Right cardiac atrium (tissue), 5 donors: ENCODE data around the gene SCGB1D4. TPM values are rescaled to one million over a fixed set of nuclear protein-coding genes. Genes with fewer than 3 reads are reported as not detected.
A peak's percentile ranks its signal among the peaks of the same experiment; 100 is the strongest.
"Not testable (repeated sequence)": the region's sequence is repeated elsewhere in the genome, so short reads cannot be mapped to it uniquely, and the experiment has no call there.

ENCODE experiments used
- ATAC-seq, 2 donors: fragments of 200-7000 bp; cut with Tn5 transposase; one replicate each; pipeline versions ENCODE4 v1.8.0 to v1.9.1; 2020; ENCODE audit warnings: moderate library complexity in 2 of 2, mild to moderate bottlenecking in 1 of 2
- DNase-seq, 3 donors: peaks; one replicate each; pipeline ENCODE4 v3.0.0-alpha.2; 2020
- H3K27ac ChIP-seq: one replicate; pipeline ENCODE4 v1.5.1; 2013; ENCODE audit warnings: mild to moderate bottlenecking, low read length, control low read depth, moderate library complexity
- H3K27me3 ChIP-seq: one replicate; pipeline ENCODE4 v1.6.1; 2013; ENCODE audit not compliant: control insufficient read depth, insufficient read depth
- H3K4me1 ChIP-seq: one replicate; pipeline ENCODE4 v1.6.1; 2013; ENCODE audit warnings: low read length; ENCODE audit not compliant: control insufficient read depth, insufficient read depth
- H3K4me3 ChIP-seq: one replicate; pipeline ENCODE4 v1.5.1; 2013; ENCODE audit warnings: low read length, control low read depth
- H3K9me3 ChIP-seq: one replicate; pipeline ENCODE4 v1.6.1; 2013; ENCODE audit warnings: low read length; ENCODE audit not compliant: control insufficient read depth
- WGBS: extraction: QIAGEN DNeasy Blood & Tissue Kit; methylation state at CpG from one replicate; pipeline ENCODE4 v1.1.7; 2013; 5-methylcytosine and 5-hydroxymethylcytosine counted together
- intact Hi-C, 4 donors: fragments of 100-400 bp; cut with DNase I; formaldehyde crosslinking; loops; one replicate each; pipeline versions ENCODE4 v1.11.0 to v1.14.0; 2022 to 2023
- long read RNA-seq, 4 donors: library from polyadenylated mRNA; unstranded; transcript quantifications; one replicate each; pipeline ENCODE4 v2.0.0, GENCODE V29; 2020 to 2021
- polyA plus RNA-seq: library from polyadenylated mRNA; stranded (reverse); fragments of 200-250 nt; gene quantifications from one replicate; pipeline ENCODE4 v1.2.3, GENCODE V29; 2013
- total RNA-seq, 4 donors: library from RNA; stranded (reverse); fragmentation: NEBNext Ultra II Directional; extraction: Animal tissue kit (Norgen Biotek cat#: 25700); gene quantifications; one replicate each; pipeline ENCODE4 v1.2.1, GENCODE V29; 2021
- donor health status: healthy with polysubstance abuse.
- donor health status: DM: no; HTN: yes; CAD: no.
- donor health status: DM: no; HTN: no; CAD: no.
- donor health status: DM: no; HTN: yes; CAD: no; lungs with severe emphysema.
- donor health status: DM: yes; HTN: yes; CAD: no.

Gene SCGB1D4, protein sequence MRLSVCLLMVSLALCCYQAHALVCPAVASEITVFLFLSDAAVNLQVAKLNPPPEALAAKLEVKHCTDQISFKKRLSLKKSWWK
- not detected for total RNA-seq
- polyA plus RNA-seq: not detected
- long read RNA-seq, donor 1: 0 reads
- long read RNA-seq, donor 2: 0 reads
- long read RNA-seq, donor 3: 0 reads
- long read RNA-seq, donor 4: 0 reads

DNA sequence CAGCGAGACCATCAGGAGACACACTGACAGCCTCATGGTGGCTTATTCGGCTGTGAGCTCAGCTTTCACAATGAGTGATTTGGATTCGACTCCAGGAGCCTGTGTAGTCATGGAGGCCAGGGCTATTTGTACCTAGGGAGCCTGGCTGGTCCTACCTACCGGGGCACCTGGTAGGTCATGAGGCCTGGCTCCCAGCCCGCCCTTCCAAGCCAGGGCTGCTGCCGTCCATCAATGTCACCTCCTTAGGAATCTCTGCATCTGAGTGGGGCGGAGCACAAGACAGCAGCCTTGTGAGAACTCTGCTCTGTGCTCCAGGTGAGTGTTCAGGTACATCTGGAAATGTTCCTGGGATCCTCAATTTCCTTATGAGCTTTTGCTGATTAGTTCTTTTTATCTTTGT, at the start of gene SCGB1D4:
TSS of gene SCGB1D4 (minus strand) at position 101 of the 400 bp plus-strand sequence. CDS start at position 36, 65 bp downstream.
- Histone ChIP-seq H3K27ac (no peak within 1 kb of the TSS), H3K4me1 (no peaks in the 10 kb centered on the region), H3K9me3 (no peaks in the 10 kb centered on the region), H3K27me3 (peaks cover 4% of the 10 kb centered on the region), H3K4me3 (no peak within 1 kb of the TSS)
- no peak for DNase-seq
- intact Hi-C loops: no loop called here
- ATAC-seq: no peak
- 61% methylated on average over 7 of the region's 7 CpGs for WGBS

DNA sequence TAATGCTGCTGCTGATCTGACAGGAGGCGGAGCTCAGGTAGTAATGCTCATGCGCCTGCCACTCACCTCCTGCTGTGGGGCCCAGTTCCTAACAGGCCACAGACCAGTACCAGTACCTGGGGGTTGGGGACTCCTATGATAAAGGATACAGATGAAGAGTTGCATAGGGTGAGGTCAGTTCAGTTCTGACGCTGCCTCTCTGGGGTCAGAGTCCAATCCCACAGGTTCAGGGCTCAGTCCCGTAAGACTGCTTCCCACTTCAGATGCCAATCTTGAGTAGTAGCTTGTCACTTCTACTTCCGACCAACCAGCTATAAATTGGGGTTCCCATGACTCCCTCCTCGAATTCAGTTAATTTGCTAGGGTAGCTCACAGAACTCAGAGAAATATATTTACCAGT, 47.0 kb upstream of the SCGB1D4 start:
- H3K4me3 ChIP-seq: no peak overlapping the region
- WGBS: 90% methylated on average over 6 of the region's 6 CpGs
- no peak for ATAC-seq
- H3K27ac ChIP-seq: no peak overlapping the region
- H3K4me1 ChIP-seq: no peaks in the 10 kb centered on the region
- H3K9me3 ChIP-seq: no peaks in the 10 kb centered on the region
- intact Hi-C loops: no loop called here
- no peaks in the 10 kb centered on the region for H3K27me3 ChIP-seq
- no peak for DNase-seq

DNA sequence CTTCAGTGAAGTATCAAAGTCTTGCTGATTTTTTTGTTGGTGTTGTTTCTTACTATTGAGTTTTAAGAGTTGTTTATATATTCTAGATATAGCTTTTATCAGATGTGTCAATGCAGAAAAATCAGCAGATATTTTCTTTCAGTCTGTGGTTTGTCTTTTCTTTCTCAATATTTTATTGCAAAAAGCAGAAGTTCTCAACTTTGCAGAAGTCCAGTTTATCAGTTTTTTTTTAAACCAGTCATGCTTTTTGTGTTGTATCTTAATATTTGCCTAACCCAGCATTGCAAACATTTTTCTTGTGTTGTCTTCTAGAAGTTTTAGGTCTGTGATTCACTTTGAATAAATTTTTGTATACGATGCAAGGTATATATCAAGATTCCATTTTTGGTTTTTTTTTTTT, 45.3 kb upstream of the SCGB1D4 start:
- intact Hi-C loops: loop anchor here in 1 of 4 donors (5.0 kb wide), 1 partner anchor 33 kb away; no protein-coding TSS in a partner anchor
- ATAC-seq (no peak), DNase-seq (no peak)
- H3K27ac ChIP-seq: no peak overlapping the region
- no peaks in the 10 kb centered on the region for H3K9me3 ChIP-seq
- H3K4me3 ChIP-seq: no peak overlapping the region
- no peaks in the 10 kb centered on the region for H3K4me1 ChIP-seq
- WGBS: 84% methylated on average over 1 of the region's 1 CpG
- H3K27me3 ChIP-seq: no peaks in the 10 kb centered on the region

DNA sequence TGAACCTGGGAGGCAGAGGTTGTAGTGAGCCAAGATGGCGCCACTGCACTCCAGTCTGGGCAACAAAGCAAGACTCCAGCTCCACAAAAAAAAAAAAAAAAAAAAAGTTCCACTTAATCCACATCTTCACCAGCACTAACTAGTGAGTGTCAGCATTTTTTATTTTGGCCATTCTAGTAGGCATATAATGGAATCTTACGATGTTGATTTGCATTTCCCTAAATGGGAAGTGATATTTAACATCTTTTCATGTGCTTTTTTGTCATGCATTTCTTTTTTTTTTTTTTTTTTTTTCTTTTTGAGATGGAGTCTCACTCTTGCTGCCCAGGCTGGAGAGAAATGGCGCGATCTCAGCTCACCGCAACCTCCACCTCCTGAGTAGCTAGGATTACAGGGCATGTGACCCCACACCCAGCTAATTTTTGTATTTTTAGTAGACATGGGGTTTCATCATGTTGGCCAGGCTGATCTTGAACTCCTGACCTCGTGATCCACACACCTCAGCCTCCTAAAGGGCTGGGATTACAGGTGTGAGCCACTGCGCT, 44.8 kb upstream of the SCGB1D4 start:
- not testable (repeated sequence) for H3K4me3 ChIP-seq, H3K4me1 ChIP-seq, ATAC-seq, H3K9me3 ChIP-seq, DNase-seq, H3K27ac ChIP-seq, H3K27me3 ChIP-seq
- intact Hi-C loops: loop anchor here in 1 of 4 donors (5.0 kb wide), 1 partner anchor 34 kb away; no protein-coding TSS in a partner anchor
- WGBS: 87% methylated on average over 7 of the region's 7 CpGs

DNA sequence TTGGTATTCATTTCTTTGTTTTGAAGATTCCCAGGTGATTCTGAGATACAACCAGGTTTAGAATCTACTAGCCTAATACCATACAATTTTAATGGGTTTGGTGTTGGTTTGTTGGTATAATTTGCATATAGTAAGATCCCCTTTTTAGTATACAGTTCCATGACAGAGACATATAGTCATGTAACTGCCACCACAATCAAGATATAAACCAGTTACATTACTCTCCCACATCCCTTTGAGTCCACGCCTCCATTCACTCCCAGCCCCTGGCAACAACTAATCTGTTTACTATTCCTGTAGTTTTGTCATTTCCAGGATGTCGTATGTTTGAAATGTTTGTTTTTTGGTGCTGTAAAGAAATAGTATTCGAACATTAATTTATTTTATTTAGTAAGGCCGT, 42.7 kb upstream of the SCGB1D4 start:
- 68% methylated on average over 4 of the region's 4 CpGs for WGBS

DNA sequence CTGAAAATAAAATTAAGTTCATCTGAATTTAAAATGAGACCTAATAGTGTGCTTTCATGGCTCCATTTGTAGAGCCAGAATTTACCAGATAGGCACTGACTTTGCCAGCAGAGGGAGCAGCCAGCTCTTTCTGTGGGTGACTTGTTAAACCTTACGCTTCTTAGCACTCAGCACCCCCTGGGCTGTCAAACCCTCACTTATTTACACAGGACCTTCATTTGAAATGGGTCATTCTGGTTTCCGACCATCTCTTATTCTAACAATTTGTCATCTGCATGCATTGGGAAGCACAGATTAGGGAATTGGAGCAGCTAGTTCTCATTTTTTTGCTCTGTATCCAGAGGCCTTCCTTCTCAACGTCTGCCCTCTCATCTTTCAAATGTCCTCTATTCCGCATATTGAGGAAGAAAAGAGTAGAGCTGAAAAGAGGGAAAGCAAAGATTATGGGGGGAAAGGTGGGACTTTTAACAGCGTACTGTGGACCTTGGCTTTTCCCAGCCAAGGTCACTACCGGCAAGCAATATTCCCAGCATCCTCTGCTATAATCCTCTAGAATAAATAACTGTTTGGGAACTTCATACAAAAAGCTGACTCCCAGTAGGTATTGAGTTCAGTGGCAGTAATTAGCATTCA, 41.5 kb upstream of the SCGB1D4 start:
- H3K27ac ChIP-seq: no peak overlapping the region
- DNase-seq (peak; percentile 45 to 78 (median 67)), ATAC-seq (peak; percentile 34 to 48)
- H3K4me1 ChIP-seq: no peaks in the 10 kb centered on the region
- H3K9me3 ChIP-seq: no peaks in the 10 kb centered on the region
- no peak overlapping the region for H3K4me3 ChIP-seq
- H3K27me3 ChIP-seq: no peaks in the 10 kb centered on the region
- 64% methylated on average over 6 of the region's 6 CpGs for WGBS
- intact Hi-C loops: loop anchor here in 1 of 4 donors (5.0 kb wide), 1 partner anchor 37 kb away; no protein-coding TSS in a partner anchor

More for the DNA sequence above, 42.7 kb upstream of the SCGB1D4 start:
- intact Hi-C loops: loop anchor here in 1 of 4 donors (5.0 kb wide), 1 partner anchor 36 kb away; no protein-coding TSS in a partner anchor
- ATAC-seq (no peak), DNase-seq (no peak)
- no peaks in the 10 kb centered on the region for H3K27me3 ChIP-seq
- no peaks in the 10 kb centered on the region for H3K4me1 ChIP-seq
- no peak overlapping the region for H3K27ac ChIP-seq
- no peaks in the 10 kb centered on the region for H3K9me3 ChIP-seq
- no peak overlapping the region for H3K4me3 ChIP-seq

DNA sequence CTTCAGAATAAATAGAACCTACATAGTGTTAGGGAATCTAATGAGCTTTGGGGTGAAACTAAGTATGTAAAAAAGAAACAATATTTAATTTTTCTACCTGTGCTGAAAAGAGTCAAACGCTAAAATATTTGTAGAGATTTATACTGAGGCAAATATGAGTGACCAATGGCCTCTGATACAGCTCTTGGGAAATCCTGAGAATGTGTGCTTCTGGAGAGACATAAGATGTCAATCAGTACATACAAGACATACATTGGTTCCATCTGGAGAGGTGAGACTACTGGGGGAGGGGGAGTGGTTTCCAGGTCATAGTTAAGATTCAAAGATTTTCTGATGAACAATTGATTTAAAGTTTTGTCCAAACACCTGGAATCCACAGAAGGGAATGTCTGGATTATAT, 39.3 kb upstream of the SCGB1D4 start:
- no peaks in the 10 kb centered on the region for H3K27me3 ChIP-seq
- intact Hi-C loops: no loop called here
- 32% methylated on average over 1 of the region's 1 CpG for WGBS
- ATAC-seq (no peak), DNase-seq (no peak)
- H3K4me1 ChIP-seq: no peaks in the 10 kb centered on the region
- H3K4me3 ChIP-seq: peak overlapping the region; percentile 53
- no peak overlapping the region for H3K27ac ChIP-seq
- H3K9me3 ChIP-seq: no peaks in the 10 kb centered on the region

DNA sequence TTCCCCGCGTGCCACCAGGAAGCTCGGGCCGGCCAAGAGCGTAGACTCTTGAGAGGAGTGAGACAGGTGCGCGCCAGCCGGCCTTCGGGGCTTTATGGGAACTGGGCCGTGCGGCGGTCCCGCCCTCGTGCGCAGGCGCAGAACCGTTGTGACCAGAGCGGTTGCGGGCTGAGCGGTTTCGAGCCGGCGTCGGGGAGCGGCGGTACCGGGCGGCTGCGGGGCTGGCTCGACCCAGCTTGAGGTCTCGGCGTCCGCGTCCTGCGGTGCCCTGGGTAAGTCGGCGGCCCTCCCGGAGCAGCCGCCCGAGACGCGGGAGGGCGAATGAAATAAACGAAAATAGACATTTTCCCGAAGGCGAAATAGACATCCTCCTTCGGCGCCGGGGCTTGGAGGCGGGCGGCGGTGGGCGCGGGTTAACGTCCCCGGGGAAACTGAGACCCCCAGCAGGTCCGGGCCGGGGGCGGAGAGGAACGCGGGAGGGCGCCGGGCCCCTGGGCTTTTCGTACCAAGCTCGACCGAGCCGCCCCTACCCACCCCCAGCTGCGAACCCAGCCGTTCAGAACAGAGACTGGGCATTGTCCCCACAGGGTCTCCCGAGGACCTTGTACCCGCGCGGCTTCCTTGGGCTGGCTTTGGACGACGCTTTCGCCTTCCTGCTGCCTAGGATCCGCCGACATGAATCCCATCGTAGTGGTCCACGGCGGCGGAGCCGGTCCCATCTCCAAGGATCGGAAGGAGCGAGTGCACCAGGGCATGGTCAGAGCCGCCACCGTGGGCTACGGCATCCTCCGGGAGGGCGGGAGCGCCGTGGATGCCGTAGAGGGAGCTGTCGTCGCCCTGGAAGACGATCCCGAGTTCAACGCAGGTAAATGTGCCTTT, 38.7 kb upstream of the SCGB1D4 start, which contains the start of gene ASRGL1:
TSS of gene ASRGL1 (plus strand) at position 146 of the 879 bp plus-strand sequence. CDS start at position 676, 530 bp downstream.
- intact Hi-C loops: no loop called here
- ATAC-seq (peak; percentile 92 to 96), DNase-seq (peak; percentile 88 to 95 (median 93))
- peak within 1 kb of the TSS; percentile 53 for H3K4me3 ChIP-seq
- no peaks in the 10 kb centered on the region for H3K9me3 ChIP-seq
- no peaks in the 10 kb centered on the region for H3K27me3 ChIP-seq
- H3K4me1 ChIP-seq: no peaks in the 10 kb centered on the region
- H3K27ac ChIP-seq: no peak within 1 kb of the TSS
- WGBS: under 1% methylated on average over 98 of the region's 98 CpGs

DNA sequence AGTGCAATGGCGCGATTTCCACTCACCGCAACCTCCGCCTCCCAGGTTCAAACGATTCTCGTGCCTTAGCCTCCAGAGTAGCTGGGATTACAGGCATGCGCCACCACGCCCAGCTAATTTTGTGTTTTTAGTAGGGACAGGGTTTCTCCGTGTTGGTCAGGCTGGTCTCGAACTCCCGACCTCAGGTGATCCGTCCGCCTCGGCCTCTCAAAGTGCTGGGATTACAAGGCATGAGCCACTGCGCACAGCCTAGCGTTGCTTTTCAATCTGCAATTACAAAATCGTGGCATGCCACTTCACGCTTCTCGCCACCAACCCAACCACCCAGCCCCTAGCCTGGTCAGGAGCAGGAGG, 38.1 kb upstream of the SCGB1D4 start:
- intact Hi-C loops, H3K27ac ChIP-seq, H3K9me3 ChIP-seq, ATAC-seq, H3K27me3 ChIP-seq, DNase-seq, H3K4me1 ChIP-seq: not testable (repeated sequence)
- 60% methylated on average over 19 of the region's 19 CpGs for WGBS
- H3K4me3 ChIP-seq: peak overlapping the region; percentile 53

DNA sequence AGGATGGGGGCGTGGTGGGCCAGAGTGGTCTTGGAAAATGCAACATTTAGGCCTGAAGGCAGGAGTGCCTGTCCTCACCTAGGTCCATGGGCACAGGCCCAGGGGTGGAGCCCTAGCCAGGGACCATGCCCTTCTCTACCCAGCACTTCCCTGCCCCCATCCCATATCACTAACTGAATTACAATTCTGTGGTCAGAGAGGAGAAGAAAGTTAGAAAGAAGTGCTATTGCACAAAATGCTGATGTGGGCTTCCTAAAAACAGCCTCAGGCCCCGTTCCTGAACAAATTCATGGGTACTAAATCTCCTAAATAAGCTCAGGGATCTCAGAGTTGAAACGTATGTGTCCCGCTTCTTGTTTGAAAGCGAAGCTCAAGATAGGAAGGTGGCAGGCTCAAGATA, 34.9 kb upstream of the SCGB1D4 start:
- H3K4me1 ChIP-seq: no peaks in the 10 kb centered on the region
- 71% methylated on average over 5 of the region's 5 CpGs for WGBS
- H3K9me3 ChIP-seq: no peaks in the 10 kb centered on the region
- no peak overlapping the region for H3K4me3 ChIP-seq
- no peaks in the 10 kb centered on the region for H3K27me3 ChIP-seq
- intact Hi-C loops: no loop called here
- DNase-seq (no peak), ATAC-seq (no peak)
- no peak overlapping the region for H3K27ac ChIP-seq
